HepG2 (cell line): ENCODE data around the gene ZC3H4. TPM values are rescaled to one million over a fixed set of nuclear protein-coding genes. Genes with fewer than 3 reads are reported as not detected.

Source experiments
- ATAC-seq: fragments of 200-7000 bp; cut with Tn5 transposase; 3 replicates; pipeline ENCODE4 v1.9.1; 2020; ENCODE audit warnings: mild to moderate bottlenecking, moderate library complexity
- BruUV-seq: library from RNA; stranded (reverse); fragments of 400-500 nt; replicated peaks from 2 replicates; lab custom pipeline; 2021; lab: Mats Ljungman, UMichigan
- CTCF ChIA-PET: fragments of 300-600 bp; formaldehyde crosslinking; extraction: SDS; loops from one replicate; lab custom pipeline; 2021; ENCODE audit warnings: low total read pairs, inconsistent platforms, low intra/inter-chr PET ratio; lab: Yijun Ruan, JAX
- POLR2A ChIA-PET: fragments of 350-600 bp; sonication (Branson Sonifier 250); formaldehyde crosslinking; loops from one replicate; lab custom pipeline; 2020; ENCODE audit warnings: antibody characterized with exemption, inconsistent platforms; lab: Yijun Ruan, JAX
- DNase-seq: peaks from one replicate; pipeline ENCODE4 v3.0.0-alpha.2; 2015; ENCODE audit warnings: low spot score
- FAIRE-seq: peaks from 3 replicates; lab custom pipeline; 2011; peaks lifted over from hg19 to GRCh38; lab: Jason Lieb, UNC
- H2AFZ ChIP-seq: one replicate; pipeline ENCODE4 v1.6.1; 2011; ENCODE audit warnings: low read length, inconsistent platforms
- H3K27ac ChIP-seq: fragments of 300-600 bp; 3 replicates; pipeline ENCODE4 v1.8.0; 2011; ENCODE audit warnings: mixed run types, mild to moderate bottlenecking, mixed read lengths, low read length, inconsistent platforms; ENCODE audit not compliant: insufficient read depth; ENCODE audit errors: extremely low read length
- H3K27me3 ChIP-seq, 2 experiments: fragments of 200-600 bp in 1 of 2; 2 replicates in 1 of 2; 3 replicates in 1 of 2; pipeline versions ENCODE4 v1.6.0 to v1.8.0; 2011; ENCODE audit warnings: low read length in 2 of 2, mild to moderate bottlenecking in 2 of 2, moderate library complexity in 2 of 2, inconsistent platforms in 1 of 2; ENCODE audit not compliant: insufficient read depth in 2 of 2, control insufficient read depth in 1 of 2
- H3K36me3 ChIP-seq, 2 experiments: fragments of 200-600 bp in 1 of 2; replicated peaks in 1 of 2; 2 replicates in 1 of 2; 3 replicates in 1 of 2; pipeline versions ENCODE4 v1.5.1 to v1.8.0; 2011; ENCODE audit warnings: low read length in 2 of 2, inconsistent platforms in 1 of 2; ENCODE audit not compliant: insufficient read depth in 2 of 2, control insufficient read depth in 1 of 2
- H3K4me1 ChIP-seq: 2 replicates; pipeline ENCODE4 v1.5.1; 2012; ENCODE audit warnings: low read length, inconsistent platforms; ENCODE audit not compliant: insufficient read depth
- H3K4me2 ChIP-seq: 2 replicates; pipeline ENCODE4 v1.6.0; 2011; ENCODE audit warnings: low read depth, low read length, inconsistent platforms
- H3K4me3 ChIP-seq, 3 experiments: fragments of 200-600 bp in 1 of 3; sonication (generic), shearing (Covaris generic) in 1 of 3; replicated peaks in 1 of 3; 2 replicates each; pipeline ENCODE4 v1.5.1; 2011 to 2016; ENCODE audit warnings: low read length in 3 of 3, inconsistent platforms in 2 of 3, low read depth in 2 of 3, mild to moderate bottlenecking in 2 of 3, control low read depth in 1 of 3, mixed read lengths in 1 of 3; ENCODE audit not compliant: insufficient read depth in 1 of 3
- H3K79me2 ChIP-seq: one replicate; pipeline ENCODE4 v1.6.1; 2011; ENCODE audit warnings: low read length, inconsistent platforms; ENCODE audit not compliant: insufficient read depth
- H3K9ac ChIP-seq: 2 replicates; pipeline ENCODE4 v1.6.0; 2011; ENCODE audit warnings: mild to moderate bottlenecking, low read depth, low read length, inconsistent platforms; ENCODE audit not compliant: insufficient read depth
- H3K9me3 ChIP-seq: 2 replicates; pipeline ENCODE4 v1.5.1; 2012; ENCODE audit warnings: mild to moderate bottlenecking, low read length
- H4K20me1 ChIP-seq: 2 replicates; pipeline ENCODE4 v1.6.0; 2011; ENCODE audit warnings: inconsistent platforms, mild to moderate bottlenecking, low read length, moderate library complexity; ENCODE audit not compliant: insufficient read depth
- FOXC1 ChIP-seq: sonication (generic); formaldehyde crosslinking; IDR thresholded peaks from 2 replicates; pipeline ENCODE4 v1.8.0; 2022; ENCODE audit warnings: mild to moderate bottlenecking, missing genetic modification reagents, borderline replicate concordance
- TMF1 ChIP-seq: sonication (generic); formaldehyde crosslinking; IDR thresholded peaks from 2 replicates; pipeline ENCODE4 v1.8.1; 2022; ENCODE audit warnings: low read depth, missing genetic modification reagents
- ZNF20 ChIP-seq: sonication (generic); formaldehyde crosslinking; IDR thresholded peaks from 2 replicates; pipeline ENCODE4 v1.4.0; 2020; ENCODE audit warnings: mild to moderate bottlenecking, moderate library complexity, missing genetic modification reagents
- ZNF598 ChIP-seq: sonication (generic); formaldehyde crosslinking; IDR thresholded peaks from 2 replicates; pipeline ENCODE4 v1.5.1; 2020; ENCODE audit warnings: mild to moderate bottlenecking, missing genetic modification reagents, borderline replicate concordance
- ZNF761 ChIP-seq: sonication (generic); formaldehyde crosslinking; conservative IDR thresholded peaks from 2 replicates; pipeline ENCODE4 v1.4.0; 2020; ENCODE audit warnings: mild to moderate bottlenecking, missing genetic modification reagents
- ZNF776 ChIP-seq: sonication (generic); formaldehyde crosslinking; IDR thresholded peaks from 2 replicates; pipeline ENCODE4 v1.4.0; 2020; ENCODE audit warnings: mild to moderate bottlenecking, missing genetic modification reagents
- ZSCAN29 ChIP-seq: sonication (generic); formaldehyde crosslinking; conservative IDR thresholded peaks from 2 replicates; pipeline ENCODE4 v1.4.0; 2020; ENCODE audit warnings: mild to moderate bottlenecking, missing genetic modification reagents
- ZSCAN30 ChIP-seq: sonication (generic); formaldehyde crosslinking; IDR thresholded peaks from 2 replicates; pipeline ENCODE4 v1.5.0; 2020; ENCODE audit warnings: mild to moderate bottlenecking, missing genetic modification reagents
- WGBS: methylation state at CpG from one replicate; pipeline ENCODE4 v1.1.6; 2017; ENCODE audit warnings: low lambda C conversion rate; 5-methylcytosine and 5-hydroxymethylcytosine counted together
- in situ Hi-C: cut with HindIII; loops from 2 replicates; pipeline ENCODE4 v1.10.0; 2017; ENCODE audit warnings: low pct_unique_long_range_greater_than_20kb; ENCODE audit not compliant: extremely low pct_ligation_motif_present
- intact Hi-C: fragments of 100-400 bp; cut with micrococcal nuclease; formaldehyde crosslinking; loops from one replicate; pipeline ENCODE4 v1.10.0; 2022; ENCODE audit not compliant: unreplicated experiment
- polyA plus RNA-seq, 8 experiments: library from polyadenylated mRNA; depleted of rRNA in 3 of 8; stranded (reverse) in 7 of 8; unstranded in 1 of 8; fragments of >200 nt; fragmentation: Illumina TruSeq in 4 of 8; extraction: Trizol in 4 of 8; gene quantifications; 2 replicates each; pipeline versions ENCODE4 v1.2.1 to v1.2.3, GENCODE V29; 2011 to 2016; ENCODE audit warnings: low read depth in 4 of 8, missing spikeins in 1 of 8, mixed read lengths in 1 of 8; ENCODE audit not compliant: insufficient read depth in 1 of 8
- total RNA-seq, 5 experiments: library from RNA; depleted of rRNA; stranded (reverse); fragments of >200 nt; fragmentation: Illumina TruSeq; extraction: Trizol; gene quantifications; 2 replicates each; pipeline ENCODE4 v1.2.3, GENCODE V29; 2016; ENCODE audit warnings: low read depth in 1 of 5
- TF ChIP-seq, protein P1 (sequence below): sonication (generic); formaldehyde crosslinking; IDR thresholded peaks from 2 replicates; pipeline ENCODE4 v1.5.0; 2020; ENCODE audit warnings: mild to moderate bottlenecking, missing genetic modification reagents, moderate library complexity
- TF ChIP-seq, protein P2 (sequence below): sonication (generic); formaldehyde crosslinking; IDR thresholded peaks from 2 replicates; pipeline ENCODE4 v1.9.0; 2021; ENCODE audit warnings: missing genetic modification reagents, borderline replicate concordance

The ZC3H4 gene
- total and polyA plus RNA-seq, 2 of the 13 experiments (the other 11 are each of a cell fraction or from before 2014, with no cell fraction given) = 1.8 to 10.7 TPM

DNA sequence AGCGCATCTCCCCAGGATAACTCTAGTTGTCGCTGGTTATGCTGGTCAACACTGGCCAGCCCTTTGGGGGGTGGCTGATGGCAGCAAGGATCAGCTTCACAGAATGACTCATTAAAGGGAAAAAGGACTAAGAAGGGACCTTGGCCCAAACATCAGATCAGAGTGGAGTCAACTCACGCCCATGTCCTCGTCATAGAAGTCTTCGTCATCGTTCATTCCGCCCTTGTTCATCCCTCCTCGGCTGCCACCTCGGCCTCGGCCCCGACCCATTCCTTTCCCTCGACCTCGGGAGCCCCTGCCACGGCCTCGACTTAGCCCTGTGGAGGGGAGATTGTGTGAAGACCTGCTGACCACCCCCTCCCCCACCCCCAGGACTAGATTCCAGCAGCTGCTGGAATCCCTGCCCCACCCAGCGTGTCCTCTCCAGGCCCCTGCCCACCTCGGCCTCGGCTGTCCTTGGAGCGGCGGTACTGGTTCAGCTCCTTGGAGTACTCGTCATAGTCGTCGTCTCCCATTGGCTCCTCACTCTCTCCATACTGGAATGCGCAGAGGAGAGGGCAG, 28.6 kb downstream of the ZC3H4 start:
- H3K36me3 ChIP-seq = peaks cover 17 to 79% of the 10 kb centered on the region in 2 experiments
- no peak overlapping the region for H3K4me3 ChIP-seq
- H3K27ac ChIP-seq = no peak overlapping the region
- BruUV-seq = no TSS peak
- peaks cover under 1% of the 10 kb centered on the region for H3K4me1 ChIP-seq
- no peaks in the 10 kb centered on the region for H3K9me3 ChIP-seq
- 95% methylated on average over 23 of the region's 24 CpGs for WGBS
- DNase-seq (no peak), ATAC-seq (no peak), FAIRE-seq (no peak)
- no peaks in the 10 kb centered on the region for H4K20me1 ChIP-seq
- no peaks in the 10 kb centered on the region for H3K27me3 ChIP-seq
- intact Hi-C loops = no loop called here
- in situ Hi-C loops = no loop called here
- H3K9ac ChIP-seq = no peak overlapping the region
- H3K4me2 ChIP-seq = no peak overlapping the region
- ChIA-PET POLR2A (interaction anchor here (6.4 kb wide), 1 partner anchor 11 kb away, joined by 46 read pairs; no protein-coding TSS in a partner anchor), CTCF (no interaction called here)
- no peak for TF ChIP-seq ZSCAN29 (CRISPR knock-in tag)
- TF ChIP-seq FOXC1 (CRISPR knock-in tag) = no peak
- TF ChIP-seq ZSCAN30 (CRISPR knock-in tag) = no peak
- TF ChIP-seq, protein P1, sequence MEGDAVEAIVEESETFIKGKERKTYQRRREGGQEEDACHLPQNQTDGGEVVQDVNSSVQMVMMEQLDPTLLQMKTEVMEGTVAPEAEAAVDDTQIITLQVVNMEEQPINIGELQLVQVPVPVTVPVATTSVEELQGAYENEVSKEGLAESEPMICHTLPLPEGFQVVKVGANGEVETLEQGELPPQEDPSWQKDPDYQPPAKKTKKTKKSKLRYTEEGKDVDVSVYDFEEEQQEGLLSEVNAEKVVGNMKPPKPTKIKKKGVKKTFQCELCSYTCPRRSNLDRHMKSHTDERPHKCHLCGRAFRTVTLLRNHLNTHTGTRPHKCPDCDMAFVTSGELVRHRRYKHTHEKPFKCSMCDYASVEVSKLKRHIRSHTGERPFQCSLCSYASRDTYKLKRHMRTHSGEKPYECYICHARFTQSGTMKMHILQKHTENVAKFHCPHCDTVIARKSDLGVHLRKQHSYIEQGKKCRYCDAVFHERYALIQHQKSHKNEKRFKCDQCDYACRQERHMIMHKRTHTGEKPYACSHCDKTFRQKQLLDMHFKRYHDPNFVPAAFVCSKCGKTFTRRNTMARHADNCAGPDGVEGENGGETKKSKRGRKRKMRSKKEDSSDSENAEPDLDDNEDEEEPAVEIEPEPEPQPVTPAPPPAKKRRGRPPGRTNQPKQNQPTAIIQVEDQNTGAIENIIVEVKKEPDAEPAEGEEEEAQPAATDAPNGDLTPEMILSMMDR (CRISPR knock-in tag) = no peak
- TF ChIP-seq, protein P2, sequence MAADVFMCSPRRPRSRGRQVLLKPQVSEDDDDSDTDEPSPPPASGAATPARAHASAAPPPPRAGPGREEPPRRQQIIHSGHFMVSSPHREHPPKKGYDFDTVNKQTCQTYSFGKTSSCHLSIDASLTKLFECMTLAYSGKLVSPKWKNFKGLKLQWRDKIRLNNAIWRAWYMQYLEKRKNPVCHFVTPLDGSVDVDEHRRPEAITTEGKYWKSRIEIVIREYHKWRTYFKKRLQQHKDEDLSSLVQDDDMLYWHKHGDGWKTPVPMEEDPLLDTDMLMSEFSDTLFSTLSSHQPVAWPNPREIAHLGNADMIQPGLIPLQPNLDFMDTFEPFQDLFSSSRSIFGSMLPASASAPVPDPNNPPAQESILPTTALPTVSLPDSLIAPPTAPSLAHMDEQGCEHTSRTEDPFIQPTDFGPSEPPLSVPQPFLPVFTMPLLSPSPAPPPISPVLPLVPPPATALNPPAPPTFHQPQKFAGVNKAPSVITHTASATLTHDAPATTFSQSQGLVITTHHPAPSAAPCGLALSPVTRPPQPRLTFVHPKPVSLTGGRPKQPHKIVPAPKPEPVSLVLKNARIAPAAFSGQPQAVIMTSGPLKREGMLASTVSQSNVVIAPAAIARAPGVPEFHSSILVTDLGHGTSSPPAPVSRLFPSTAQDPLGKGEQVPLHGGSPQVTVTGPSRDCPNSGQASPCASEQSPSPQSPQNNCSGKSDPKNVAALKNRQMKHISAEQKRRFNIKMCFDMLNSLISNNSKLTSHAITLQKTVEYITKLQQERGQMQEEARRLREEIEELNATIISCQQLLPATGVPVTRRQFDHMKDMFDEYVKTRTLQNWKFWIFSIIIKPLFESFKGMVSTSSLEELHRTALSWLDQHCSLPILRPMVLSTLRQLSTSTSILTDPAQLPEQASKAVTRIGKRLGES (CRISPR knock-in tag) = no peak
- TF ChIP-seq ZNF598 (CRISPR knock-in tag) = no peak
- TF ChIP-seq TMF1 (CRISPR knock-in tag) = no peak
- no peak for TF ChIP-seq ZNF761 (CRISPR knock-in tag)
- no peak for TF ChIP-seq ZNF20 (CRISPR knock-in tag)
- TF ChIP-seq ZNF776 = no peak
- no peak overlapping the region for H2AFZ ChIP-seq
- H3K79me2 ChIP-seq = no peaks in the 10 kb centered on the region
